C4-2B (cell line): ENCODE results near the gene SYCN.
"Not testable (repeated sequence)": the region's sequence is repeated elsewhere in the genome, so short reads cannot be mapped to it uniquely, and the experiment has no call there.

Experiments
- H3K27ac ChIP-seq: fragments of 450-650 bp; 2 replicates; pipeline ENCODE4 v1.5.1; 2017
- CTCF ChIP-seq: fragments of 450-650 bp; conservative IDR thresholded peaks from 2 replicates; pipeline ENCODE4 v1.5.1; 2017; ENCODE audit warnings: mild to moderate bottlenecking
- ZFX ChIP-seq: fragments of 450-650 bp; IDR thresholded peaks from 2 replicates; pipeline ENCODE4 v1.6.1; 2017

The SYCN gene

DNA sequence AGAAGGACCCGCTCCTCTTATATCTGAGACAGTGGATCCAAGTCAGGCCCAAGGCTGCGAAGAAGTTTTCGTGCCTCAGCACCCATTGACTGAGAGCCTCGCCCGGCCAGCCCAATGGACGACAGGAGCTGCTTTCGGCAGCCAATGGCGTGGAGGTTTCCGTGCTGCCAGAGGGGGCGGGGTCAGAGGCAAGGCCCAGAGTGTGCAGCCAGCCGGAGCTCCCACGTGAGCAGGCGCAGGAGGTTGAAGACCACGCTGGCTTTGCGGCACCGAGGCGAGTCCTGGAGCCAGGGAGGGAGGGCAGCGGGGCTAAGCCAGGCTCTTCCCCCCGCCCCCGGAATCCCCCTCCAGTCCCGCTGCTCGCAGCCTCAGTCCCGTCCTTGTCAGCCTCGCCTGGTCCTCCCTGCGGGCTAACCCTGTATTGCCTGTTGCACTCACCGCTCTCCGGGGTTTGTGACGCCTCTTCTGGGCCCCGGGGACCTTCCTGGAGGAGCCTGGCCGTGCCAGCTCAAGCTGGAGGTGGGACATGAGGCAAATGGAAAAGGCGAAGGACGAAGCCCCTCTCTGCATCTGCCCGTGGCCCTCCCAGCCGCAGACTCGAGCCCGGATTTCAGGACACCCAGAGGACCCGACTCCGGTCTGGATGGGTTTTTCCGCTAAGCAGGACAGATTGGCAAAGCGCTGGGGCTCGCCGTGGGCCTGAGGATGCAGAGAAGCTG is 43.0 kb upstream of the SYCN start:
- TF ChIP-seq CTCF, result no peak
- no peak for TF ChIP-seq ZFX

DNA sequence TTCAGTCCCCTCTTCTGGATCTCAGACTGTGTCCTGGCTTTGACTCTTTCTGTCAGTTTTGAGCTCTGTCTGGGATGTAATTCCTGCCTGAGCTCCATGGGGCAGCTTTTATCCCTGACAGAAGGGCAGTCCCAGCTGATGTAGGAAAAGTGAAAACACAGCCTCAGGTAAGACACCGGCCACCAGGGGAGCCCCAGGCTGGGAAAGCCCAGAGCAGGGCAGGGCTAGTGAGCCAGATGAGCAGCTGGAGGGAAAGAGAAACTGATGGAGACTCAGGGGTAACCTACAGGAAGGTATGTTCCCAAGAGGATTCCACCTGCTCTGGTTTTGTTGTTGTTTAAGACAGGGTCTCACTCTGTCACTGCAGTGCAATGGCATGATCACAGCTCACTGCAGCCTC is 41.1 kb upstream of the SYCN start:
- not testable (repeated sequence) for H3K27ac ChIP-seq

More for the DNA sequence above, 43.0 kb upstream of the SYCN start:
- no peak overlapping the region for H3K27ac ChIP-seq

DNA sequence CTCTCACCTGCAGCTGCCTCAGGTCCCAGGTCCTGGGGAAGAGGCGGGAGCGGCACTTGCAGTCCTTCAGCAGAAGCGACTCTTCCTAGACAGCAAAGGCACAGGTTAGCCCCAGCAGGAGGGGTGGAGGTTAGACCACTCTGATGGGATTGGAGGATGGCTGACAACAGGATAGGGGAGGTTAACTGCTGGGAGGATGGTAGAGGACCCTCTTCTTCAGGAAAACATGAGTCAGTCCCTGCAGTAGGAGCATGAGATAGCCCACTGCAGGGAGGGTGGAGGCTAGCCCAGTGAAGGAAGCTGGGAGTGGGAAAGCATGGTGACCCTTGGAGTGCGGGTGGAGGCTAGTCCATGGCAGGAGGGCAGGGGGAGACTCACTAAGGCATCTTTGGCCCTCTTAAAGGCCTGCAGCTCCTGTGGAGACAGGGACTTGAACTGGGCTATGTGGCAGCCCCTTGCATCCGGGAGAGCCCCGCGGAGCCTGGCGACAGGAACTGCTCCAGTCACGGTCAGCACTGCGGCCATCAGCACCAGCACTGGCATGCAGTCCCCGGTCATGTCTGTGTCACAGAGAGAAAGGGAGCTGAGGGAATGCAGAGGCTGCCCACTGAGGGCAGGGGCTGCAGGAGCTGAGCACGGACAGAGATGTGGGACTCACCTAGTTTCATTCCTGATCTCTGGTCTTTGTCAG is 40.5 kb upstream of the SYCN start, which contains the start of gene IFNL3:
IFNL3 (minus strand) TSS at position 597 of the 691 bp plus-strand sequence; CDS start at position 558, 39 bp downstream.
- not testable (repeated sequence) for H3K27ac ChIP-seq

DNA sequence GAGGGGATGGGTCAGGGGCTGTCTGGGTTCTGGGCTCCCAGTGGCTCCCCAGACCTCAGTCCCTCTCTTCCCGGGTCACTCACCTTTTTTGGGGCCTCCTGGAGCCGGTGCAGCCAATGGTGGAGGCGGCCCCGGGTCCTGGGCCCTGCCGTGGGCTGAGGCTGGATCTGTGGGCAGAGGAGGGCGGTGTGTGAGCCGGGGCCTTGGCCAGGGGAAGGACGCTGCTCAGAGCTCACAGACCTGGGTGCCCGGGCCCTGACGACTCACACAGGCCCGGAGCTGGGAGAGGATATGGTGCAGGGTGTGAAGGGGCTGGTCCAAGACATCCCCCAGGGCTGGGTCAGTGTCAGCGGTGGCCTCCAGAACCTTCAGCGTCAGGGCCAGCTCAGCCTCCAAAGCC is 39.7 kb upstream of the SYCN start:
- not testable (repeated sequence) for H3K27ac ChIP-seq

DNA sequence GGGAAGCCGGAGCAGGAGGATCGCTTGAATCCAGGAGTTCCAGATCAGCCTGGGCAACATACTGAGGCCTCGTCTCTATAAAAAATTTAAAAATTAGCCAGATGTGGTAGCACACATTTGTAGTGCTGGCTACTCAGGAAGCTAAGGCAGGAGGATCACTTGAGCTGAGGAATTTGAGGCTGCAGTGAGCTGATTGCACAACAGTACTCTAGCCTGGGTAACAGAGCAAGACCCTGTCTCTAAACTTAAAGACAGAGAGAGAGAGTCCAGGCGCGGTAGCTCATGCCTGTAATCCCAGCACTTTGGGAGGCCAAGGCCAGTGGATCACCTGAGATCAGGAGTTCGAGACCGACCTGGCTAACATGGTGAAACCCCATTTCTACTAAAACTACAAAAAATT is 36.4 kb upstream of the SYCN start:
- no peak overlapping the region for H3K27ac ChIP-seq
- no peak for TF ChIP-seq ZFX
- TF ChIP-seq CTCF, result no peak

- TF ChIP-seq CTCF, result no peak
- TF ChIP-seq ZFX, result no peak
- no peak overlapping the region for H3K27ac ChIP-seq
These were observed 34.9 kb upstream of the SYCN start for GRCh38 chr19:39238944-39239343.

DNA sequence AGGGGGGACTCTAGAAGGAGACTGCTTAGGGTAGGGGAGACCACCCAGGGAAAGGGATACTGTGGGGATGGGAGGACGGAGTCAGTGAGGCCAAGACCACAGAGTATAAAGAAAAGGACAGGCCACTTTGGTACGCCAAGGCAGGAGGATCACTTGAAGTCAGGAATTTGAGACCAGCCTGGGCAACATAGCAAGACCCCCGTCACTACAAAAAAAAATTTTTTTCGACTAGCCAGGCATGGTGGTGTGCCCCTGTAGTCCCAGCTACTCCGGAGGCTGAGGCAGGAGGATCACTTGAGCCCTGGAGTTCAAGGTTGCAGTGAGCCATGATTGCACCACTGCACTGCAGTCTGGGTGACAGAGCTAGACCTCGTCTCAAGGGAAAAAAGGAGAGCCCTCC is 34.1 kb upstream of the SYCN start:
- TF ChIP-seq CTCF (no peak), ZFX (no peak)
- peak overlapping the region; percentile 42 for H3K27ac ChIP-seq

DNA sequence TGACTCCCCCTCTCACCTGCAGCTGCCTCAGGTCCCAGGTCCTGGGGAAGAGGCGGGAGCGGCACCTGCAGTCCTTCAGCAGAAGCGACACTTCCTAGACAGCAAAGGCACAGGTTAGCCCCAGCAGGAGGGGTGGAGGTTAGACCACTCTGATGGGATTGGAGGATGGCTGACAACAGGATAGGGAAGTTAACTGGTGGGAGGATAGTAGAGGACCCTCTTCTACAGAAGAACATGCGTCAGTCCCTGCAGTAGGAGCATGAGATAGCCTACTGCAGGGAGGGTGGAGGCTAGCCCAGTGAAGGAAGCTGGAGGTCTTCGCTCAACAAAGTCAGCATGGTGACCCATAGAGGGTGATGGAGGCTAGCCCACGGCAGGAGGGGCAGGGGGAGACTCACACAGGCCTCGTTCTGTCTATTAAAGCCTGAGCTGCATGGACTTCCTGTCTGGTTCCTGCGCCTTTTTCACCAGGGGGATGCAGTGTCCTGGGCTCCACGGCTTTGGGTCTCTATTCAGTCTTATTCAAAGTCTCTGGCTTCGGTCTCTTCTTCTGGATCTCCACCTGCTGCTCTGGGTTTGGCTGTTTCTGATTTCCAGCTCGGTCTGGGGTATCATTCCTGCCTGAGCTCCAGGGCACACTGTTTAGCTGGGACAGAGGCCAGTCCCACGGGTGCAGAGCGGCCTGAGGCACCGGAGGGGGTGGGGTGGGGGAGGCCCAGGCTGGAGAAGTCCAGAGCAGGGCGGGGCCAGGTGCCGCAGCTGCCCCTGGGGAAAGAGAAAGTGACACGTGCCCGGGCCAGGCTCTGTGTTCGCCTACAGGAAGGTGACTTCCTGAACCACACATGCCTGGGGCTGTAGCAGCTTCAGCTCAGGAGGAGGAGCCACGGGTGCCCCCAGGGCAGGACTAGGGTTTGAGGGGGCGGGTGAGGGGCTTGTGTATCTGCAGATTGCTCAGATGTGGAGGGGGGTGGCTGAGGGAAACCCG is 33.4 kb upstream of the SYCN start:
- H3K27ac ChIP-seq, result peak overlapping the region; percentile 42
- TF ChIP-seq ZFX (no peak), CTCF (no peak)
